ENCODE results near the gene CCBE1.
A peak's percentile ranks its signal among the peaks of the same experiment; 100 is the strongest.

CCBE1 gene

DNA sequence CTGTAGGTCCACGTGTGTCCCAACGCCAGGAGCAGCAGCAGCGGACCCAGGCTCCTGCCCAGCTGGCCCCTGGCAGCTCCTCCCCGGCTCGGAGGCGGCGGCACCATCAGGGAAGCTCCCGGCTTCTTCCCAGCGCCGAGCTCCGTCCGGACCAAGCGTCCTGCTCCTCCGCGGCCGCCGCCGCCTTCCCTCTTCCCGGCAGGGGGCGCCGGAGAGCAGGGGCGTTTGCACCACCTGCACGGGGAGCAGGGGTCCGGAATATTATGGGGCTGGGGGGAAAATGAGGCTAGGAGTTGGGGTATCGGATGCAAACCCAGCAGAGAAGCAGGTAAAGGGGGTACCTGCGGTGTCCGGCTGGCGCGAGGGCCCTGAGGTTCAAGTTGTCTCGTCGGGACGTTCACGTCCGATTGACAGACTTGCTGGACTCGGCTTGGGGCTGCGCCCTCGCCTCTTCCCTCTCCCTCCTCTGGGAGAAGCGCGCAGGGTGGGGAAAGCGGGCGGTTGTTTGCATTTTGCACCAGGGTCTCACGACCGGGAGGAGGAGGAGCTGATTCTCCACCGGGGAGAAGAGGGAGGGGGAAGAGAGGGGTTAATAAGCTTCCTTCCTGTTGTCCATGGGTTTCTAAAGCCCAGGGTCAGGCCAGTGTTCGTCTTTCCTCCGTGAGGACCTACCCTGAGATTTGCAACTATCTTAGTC is at the start of gene CCBE1:
Gene CCBE1 (minus strand): TSS at position 188 of the 697 bp plus-strand sequence.
- Histone ChIP-seq H3K27me3 (ENCODE audit: insufficient read depth, poor library complexity, severe bottlenecking) (no peaks in the 10 kb centered on the region), H3K9me3 (ENCODE audit: severe bottlenecking) (no peaks in the 10 kb centered on the region), H3K27ac (ENCODE audit: poor library complexity, severe bottlenecking) (peak within 1 kb of the TSS; percentile 94), H3K36me3 (ENCODE audit: low read depth) (peaks cover 19% of the 10 kb centered on the region), H3K4me1 (ENCODE audit: insufficient read depth, poor library complexity, severe bottlenecking) (peaks cover 34% of the 10 kb centered on the region), H3K4me3 (ENCODE audit: severe bottlenecking) (peak within 1 kb of the TSS; percentile 74)
- DNase-seq (ENCODE audit: low spot score) (peak; percentile 70), ATAC-seq (ENCODE audit: low read depth) (peak; percentile 62)
- TF ChIP-seq, protein P1, sequence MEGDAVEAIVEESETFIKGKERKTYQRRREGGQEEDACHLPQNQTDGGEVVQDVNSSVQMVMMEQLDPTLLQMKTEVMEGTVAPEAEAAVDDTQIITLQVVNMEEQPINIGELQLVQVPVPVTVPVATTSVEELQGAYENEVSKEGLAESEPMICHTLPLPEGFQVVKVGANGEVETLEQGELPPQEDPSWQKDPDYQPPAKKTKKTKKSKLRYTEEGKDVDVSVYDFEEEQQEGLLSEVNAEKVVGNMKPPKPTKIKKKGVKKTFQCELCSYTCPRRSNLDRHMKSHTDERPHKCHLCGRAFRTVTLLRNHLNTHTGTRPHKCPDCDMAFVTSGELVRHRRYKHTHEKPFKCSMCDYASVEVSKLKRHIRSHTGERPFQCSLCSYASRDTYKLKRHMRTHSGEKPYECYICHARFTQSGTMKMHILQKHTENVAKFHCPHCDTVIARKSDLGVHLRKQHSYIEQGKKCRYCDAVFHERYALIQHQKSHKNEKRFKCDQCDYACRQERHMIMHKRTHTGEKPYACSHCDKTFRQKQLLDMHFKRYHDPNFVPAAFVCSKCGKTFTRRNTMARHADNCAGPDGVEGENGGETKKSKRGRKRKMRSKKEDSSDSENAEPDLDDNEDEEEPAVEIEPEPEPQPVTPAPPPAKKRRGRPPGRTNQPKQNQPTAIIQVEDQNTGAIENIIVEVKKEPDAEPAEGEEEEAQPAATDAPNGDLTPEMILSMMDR (IDR thresholded peaks at IDR 0.05; ENCODE audit: poor library complexity, severe bottlenecking): peak; percentile 99

DNA sequence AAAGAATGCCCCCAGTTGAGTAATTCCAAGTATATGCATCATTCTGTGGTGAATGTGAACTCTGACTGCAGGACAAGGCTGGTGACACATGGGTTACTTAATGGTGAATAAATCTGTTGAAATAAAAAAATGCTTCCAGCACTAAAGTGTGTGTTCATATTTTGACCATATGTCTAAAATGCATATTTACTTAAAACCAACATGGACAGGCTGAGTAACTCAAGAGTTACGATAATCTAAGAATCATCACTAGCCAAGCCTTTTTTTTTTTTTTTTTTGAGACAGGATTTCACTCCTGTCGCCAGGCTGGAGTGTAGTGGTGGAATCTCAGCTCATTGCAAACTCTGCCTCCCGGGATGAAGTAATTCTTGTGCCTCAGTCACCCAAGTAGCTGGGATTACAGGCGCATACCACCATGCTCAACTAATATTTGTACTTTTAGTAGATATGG is 47.1 kb upstream of the CCBE1 start:
- peak; percentile 83 for ATAC-seq (ENCODE audit: low read depth)
- no peaks in the 10 kb centered on the region for H3K36me3 ChIP-seq (ENCODE audit: low read depth)
- TF ChIP-seq, protein P1 (IDR thresholded peaks at IDR 0.05; ENCODE audit: poor library complexity, severe bottlenecking): no peak
- DNase-seq (ENCODE audit: low spot score): no peak
- no peaks in the 10 kb centered on the region for H3K9me3 ChIP-seq (ENCODE audit: severe bottlenecking)
- no peak overlapping the region for H3K4me3 ChIP-seq (ENCODE audit: severe bottlenecking)
- peaks cover 34% of the 10 kb centered on the region for H3K4me1 ChIP-seq (ENCODE audit: insufficient read depth, poor library complexity, severe bottlenecking)
- no peaks in the 10 kb centered on the region for H3K27me3 ChIP-seq (ENCODE audit: insufficient read depth, poor library complexity, severe bottlenecking)
- peak overlapping the region; percentile 97 for H3K27ac ChIP-seq (ENCODE audit: poor library complexity, severe bottlenecking)

DNA sequence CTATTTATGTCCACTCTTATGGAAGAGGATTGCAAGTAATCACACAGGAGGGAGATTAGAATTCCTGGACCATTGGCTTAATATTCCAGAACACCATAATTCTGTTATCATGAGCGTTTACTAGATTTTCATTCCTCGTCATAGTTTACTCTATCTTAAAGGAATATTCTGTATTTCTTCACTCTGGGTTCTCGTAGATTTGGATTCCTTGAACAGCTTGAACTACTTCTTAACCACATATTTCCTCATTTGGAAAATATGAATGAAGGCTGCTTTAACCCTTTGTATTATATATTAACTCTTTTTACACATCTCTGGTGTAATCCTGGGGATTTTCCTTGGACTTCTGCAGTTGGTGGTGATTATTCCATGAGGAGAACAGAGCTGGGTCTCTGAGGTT is 46.3 kb upstream of the CCBE1 start:
- DNase-seq (ENCODE audit: low spot score): no peak
- no peak for ATAC-seq (ENCODE audit: low read depth)
- H3K9me3 ChIP-seq (ENCODE audit: severe bottlenecking): no peaks in the 10 kb centered on the region
- TF ChIP-seq, protein P1 (IDR thresholded peaks at IDR 0.05; ENCODE audit: poor library complexity, severe bottlenecking): no peak
- H3K4me1 ChIP-seq (ENCODE audit: insufficient read depth, poor library complexity, severe bottlenecking): peaks cover 27% of the 10 kb centered on the region
- no peak overlapping the region for H3K4me3 ChIP-seq (ENCODE audit: severe bottlenecking)
- peak overlapping the region; percentile 97 for H3K27ac ChIP-seq (ENCODE audit: poor library complexity, severe bottlenecking)
- no peaks in the 10 kb centered on the region for H3K27me3 ChIP-seq (ENCODE audit: insufficient read depth, poor library complexity, severe bottlenecking)
- no peaks in the 10 kb centered on the region for H3K36me3 ChIP-seq (ENCODE audit: low read depth)

DNA sequence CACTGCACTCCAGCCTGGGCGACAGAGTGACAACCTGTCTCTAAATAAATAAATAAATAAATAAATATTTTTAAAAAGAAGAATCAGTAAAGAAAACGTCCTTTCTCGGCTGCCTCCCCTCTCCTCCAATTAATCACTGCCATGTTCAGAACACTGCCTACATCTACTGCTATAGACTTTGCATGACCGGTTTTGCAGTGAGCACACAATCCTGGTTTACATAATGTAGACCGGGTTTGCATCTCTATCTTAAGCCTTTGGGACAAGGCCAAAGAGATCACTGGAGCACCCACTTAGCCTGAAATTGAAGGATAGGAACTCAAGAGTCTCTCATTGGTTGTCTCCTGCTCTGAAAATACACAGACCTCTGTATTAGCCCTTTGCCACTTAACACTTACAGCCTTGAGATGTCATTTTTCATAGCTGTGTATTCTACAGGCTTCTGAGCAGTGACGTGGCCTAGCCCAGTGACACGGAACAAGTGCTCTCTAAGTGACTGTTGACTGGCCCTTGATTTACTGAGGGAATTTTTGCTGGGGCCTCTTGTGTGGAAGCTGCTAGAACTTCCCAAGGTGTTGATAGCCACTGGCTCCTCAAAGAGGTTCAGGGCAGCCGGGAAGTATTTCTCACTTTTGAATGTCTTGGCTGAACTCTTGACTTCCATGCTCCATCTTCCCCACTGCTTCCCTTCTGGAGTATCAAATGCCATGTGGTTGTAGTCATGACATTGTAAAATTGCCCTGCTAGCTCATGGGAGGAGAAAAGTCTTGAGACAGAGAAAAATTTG is 45.3 kb upstream of the CCBE1 start:
- Histone ChIP-seq H3K36me3 (ENCODE audit: low read depth) (no peaks in the 10 kb centered on the region), H3K4me3 (ENCODE audit: severe bottlenecking) (no peak overlapping the region), H3K27me3 (ENCODE audit: insufficient read depth, poor library complexity, severe bottlenecking) (no peaks in the 10 kb centered on the region), H3K9me3 (ENCODE audit: severe bottlenecking) (no peaks in the 10 kb centered on the region), H3K4me1 (ENCODE audit: insufficient read depth, poor library complexity, severe bottlenecking) (peaks cover 20% of the 10 kb centered on the region), H3K27ac (ENCODE audit: poor library complexity, severe bottlenecking) (peak overlapping the region; percentile 97)
- ATAC-seq (ENCODE audit: low read depth): no peak
- no peak for DNase-seq (ENCODE audit: low spot score)
- TF ChIP-seq, protein P1 (IDR thresholded peaks at IDR 0.05; ENCODE audit: poor library complexity, severe bottlenecking): no peak

Measured in RWPE2 (cell line).